Measurements from ENCODE around the gene PDZD8.

PDZD8 gene

GRCh38 chr10:117375360-117376178 is at the start of gene PDZD8:
PDZD8 (minus strand) TSS chr10:117375440; CDS start chr10:117375227, 213 bp downstream.
- Mint-ChIP-seq H3K4me1 (ENCODE audit: low read depth) (peaks cover 32% of the 10 kb centered on the region), H3K9me3 (no peaks in the 10 kb centered on the region), H3K36me3 (ENCODE audit: low read depth) (peaks cover 15% of the 10 kb centered on the region), H3K27ac (peak within 1 kb of the TSS; percentile 84), H3K4me3 (peak within 1 kb of the TSS; percentile 92), H3K27me3 (peaks cover 36% of the 10 kb centered on the region)

DNA sequence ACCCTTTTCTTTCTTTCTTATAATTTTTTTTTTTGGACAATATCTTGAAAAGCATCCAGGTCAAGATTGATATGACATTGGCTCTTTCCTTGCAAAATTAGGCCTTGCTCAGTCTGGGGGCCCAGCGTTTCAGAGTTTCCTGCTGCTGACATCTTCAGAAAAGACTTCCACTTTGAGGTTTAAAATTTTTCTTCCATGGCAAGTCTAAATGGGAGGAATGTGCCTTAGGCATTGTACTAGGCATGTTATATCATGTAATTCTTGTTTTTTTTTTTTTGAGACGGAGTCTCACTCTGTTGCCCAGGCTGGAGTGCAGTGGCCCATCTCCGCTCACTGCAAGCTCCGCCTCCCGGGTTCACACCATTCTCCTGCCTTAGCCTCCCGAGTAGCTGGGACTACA is 48.9 kb upstream of the PDZD8 start:
- Mint-ChIP-seq H3K4me3 (no peak overlapping the region), H3K9me3 (no peaks in the 10 kb centered on the region), H3K27me3 (peaks cover 4% of the 10 kb centered on the region), H3K27ac (no peak overlapping the region), H3K4me1 (ENCODE audit: low read depth) (no peaks in the 10 kb centered on the region), H3K36me3 (ENCODE audit: low read depth) (no peaks in the 10 kb centered on the region)

- Mint-ChIP-seq H3K4me1 (ENCODE audit: low read depth) (no peaks in the 10 kb centered on the region), H3K4me3 (no peak overlapping the region), H3K36me3 (ENCODE audit: low read depth) (no peaks in the 10 kb centered on the region), H3K27me3 (peaks cover 4% of the 10 kb centered on the region), H3K27ac (no peak overlapping the region), H3K9me3 (no peaks in the 10 kb centered on the region)
These were observed 46.7 kb upstream of the PDZD8 start for GRCh38 chr10:117421985-117422384.

DNA sequence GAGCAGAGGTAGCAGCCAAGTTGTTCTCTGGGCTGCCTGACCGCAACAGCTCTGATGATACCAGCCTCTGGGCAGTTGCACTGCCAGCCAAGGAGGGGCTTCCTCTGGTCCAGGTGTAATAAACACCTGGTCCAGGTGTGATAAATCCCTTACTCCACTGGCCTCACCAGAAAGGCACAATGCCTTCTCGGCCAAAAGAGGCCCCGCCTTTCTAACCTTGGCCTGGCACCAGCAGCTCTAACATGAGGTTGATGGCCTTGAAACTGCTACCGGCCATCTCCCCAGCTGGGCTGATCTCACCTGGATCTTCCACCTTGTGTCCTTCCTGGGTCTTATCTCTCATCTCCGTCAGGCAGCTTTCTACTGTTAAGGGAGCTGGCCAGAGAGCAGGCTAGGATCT is 45.5 kb upstream of the PDZD8 start:
- H3K4me3 Mint-ChIP-seq, result no peak overlapping the region

GRCh38 chr10:117419921-117420320 is 44.7 kb upstream of the PDZD8 start:
- no peaks in the 10 kb centered on the region for H3K36me3 Mint-ChIP-seq (ENCODE audit: low read depth)
- no peak overlapping the region for H3K27ac Mint-ChIP-seq
- H3K9me3 Mint-ChIP-seq, result no peaks in the 10 kb centered on the region
- peaks cover 4% of the 10 kb centered on the region for H3K27me3 Mint-ChIP-seq
- no peak overlapping the region for H3K4me3 Mint-ChIP-seq
- H3K4me1 Mint-ChIP-seq (ENCODE audit: low read depth), result no peaks in the 10 kb centered on the region

More for the DNA sequence above, 45.5 kb upstream of the PDZD8 start:
- no peaks in the 10 kb centered on the region for H3K4me1 Mint-ChIP-seq (ENCODE audit: low read depth)
- peaks cover 4% of the 10 kb centered on the region for H3K27me3 Mint-ChIP-seq
- H3K27ac Mint-ChIP-seq, result no peak overlapping the region
- H3K9me3 Mint-ChIP-seq, result no peaks in the 10 kb centered on the region
- H3K36me3 Mint-ChIP-seq (ENCODE audit: low read depth), result no peaks in the 10 kb centered on the region

- Mint-ChIP-seq H3K36me3 (ENCODE audit: low read depth) (no peaks in the 10 kb centered on the region), H3K9me3 (no peaks in the 10 kb centered on the region), H3K27me3 (peaks cover 4% of the 10 kb centered on the region)
These were observed 43.9 kb upstream of the PDZD8 start for GRCh38 chr10:117419159-117419558.

GRCh38 chr10:117418121-117418520 is 42.9 kb upstream of the PDZD8 start:
- H3K27ac Mint-ChIP-seq, result no peak overlapping the region
- peaks cover 10% of the 10 kb centered on the region for H3K27me3 Mint-ChIP-seq
- no peak overlapping the region for H3K4me3 Mint-ChIP-seq
- no peaks in the 10 kb centered on the region for H3K9me3 Mint-ChIP-seq
- no peaks in the 10 kb centered on the region for H3K36me3 Mint-ChIP-seq (ENCODE audit: low read depth)
- no peaks in the 10 kb centered on the region for H3K4me1 Mint-ChIP-seq (ENCODE audit: low read depth)

More at GRCh38 chr10:117419159-117419558, 43.9 kb upstream of the PDZD8 start:
- Mint-ChIP-seq H3K4me1 (ENCODE audit: low read depth) (no peaks in the 10 kb centered on the region), H3K27ac (no peak overlapping the region), H3K4me3 (no peak overlapping the region)

GRCh38 chr10:117417196-117417595 is 42.0 kb upstream of the PDZD8 start:
- no peaks in the 10 kb centered on the region for H3K9me3 Mint-ChIP-seq
- peaks cover 11% of the 10 kb centered on the region for H3K27me3 Mint-ChIP-seq
- no peak overlapping the region for H3K27ac Mint-ChIP-seq
- no peaks in the 10 kb centered on the region for H3K4me1 Mint-ChIP-seq (ENCODE audit: low read depth)
- H3K4me3 Mint-ChIP-seq, result no peak overlapping the region
- H3K36me3 Mint-ChIP-seq (ENCODE audit: low read depth), result no peaks in the 10 kb centered on the region

DNA sequence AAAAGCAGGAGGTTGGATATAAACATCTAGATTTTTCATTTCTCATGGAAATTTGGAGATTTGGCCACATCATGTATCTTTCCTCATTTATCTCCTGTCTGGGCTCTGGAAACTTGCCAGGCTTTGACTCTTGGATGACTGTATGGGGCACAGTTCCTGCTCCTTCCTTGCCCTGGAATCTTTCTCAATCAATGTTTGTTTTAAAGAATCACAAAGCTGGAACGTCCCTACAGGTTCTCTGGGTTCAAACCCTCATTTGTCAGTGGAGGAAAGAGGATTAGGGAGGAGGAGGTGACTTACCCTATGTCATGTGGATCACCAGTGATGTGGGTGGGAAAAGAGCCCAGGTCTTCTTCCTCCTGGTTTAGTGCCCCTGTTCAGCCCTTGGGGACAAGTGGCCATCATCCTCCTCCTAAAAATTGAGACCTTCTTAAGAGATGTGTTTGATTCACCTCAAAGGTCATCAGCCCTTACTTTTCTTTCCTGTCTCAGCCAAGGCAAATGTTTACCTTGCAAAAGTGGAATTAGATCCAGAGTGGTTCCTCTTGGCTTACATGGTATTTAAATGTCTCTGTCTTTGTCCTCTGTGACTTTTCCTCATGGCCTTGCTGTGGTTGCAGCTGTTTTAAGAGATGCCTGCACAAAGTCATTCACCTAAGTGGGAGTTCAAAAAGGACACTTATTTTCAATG is 38.8 kb upstream of the PDZD8 start:
- no peaks in the 10 kb centered on the region for H3K9me3 Mint-ChIP-seq
- H3K4me1 Mint-ChIP-seq (ENCODE audit: low read depth), result no peaks in the 10 kb centered on the region
- H3K36me3 Mint-ChIP-seq (ENCODE audit: low read depth), result no peaks in the 10 kb centered on the region
- H3K27me3 Mint-ChIP-seq, result peaks cover 15% of the 10 kb centered on the region
- no peak overlapping the region for H3K27ac Mint-ChIP-seq
- no peak overlapping the region for H3K4me3 Mint-ChIP-seq

DNA sequence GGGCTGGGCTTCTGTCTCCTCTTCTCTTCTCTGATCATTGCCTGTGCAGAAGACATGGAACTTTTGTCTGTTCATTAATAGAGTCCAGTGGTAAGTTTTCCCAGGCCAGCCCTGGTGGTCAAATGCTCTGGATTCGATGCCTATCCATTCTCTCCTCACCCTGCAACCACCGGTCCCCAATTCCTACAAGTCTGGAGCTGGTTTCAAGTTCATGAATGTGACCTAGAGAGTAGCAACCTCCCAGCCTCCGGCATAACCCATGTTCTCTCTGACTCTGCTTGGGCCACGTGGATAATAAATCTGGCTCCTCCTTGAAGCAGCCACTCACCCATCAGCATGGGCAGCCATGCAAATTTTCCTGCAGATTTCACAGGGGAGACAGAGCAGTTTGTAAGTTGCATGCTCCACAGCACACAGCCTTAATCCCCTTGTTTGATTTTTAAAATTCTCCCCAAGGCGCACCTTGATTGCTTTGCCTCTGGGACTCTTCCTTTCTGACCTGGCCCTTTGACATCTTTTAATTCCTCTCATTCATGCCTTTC is 37.3 kb upstream of the PDZD8 start:
- H3K4me1 Mint-ChIP-seq (ENCODE audit: low read depth), result no peaks in the 10 kb centered on the region
- H3K27ac Mint-ChIP-seq, result no peak overlapping the region
- no peak overlapping the region for H3K4me3 Mint-ChIP-seq
- H3K9me3 Mint-ChIP-seq, result no peaks in the 10 kb centered on the region
- peaks cover 15% of the 10 kb centered on the region for H3K27me3 Mint-ChIP-seq
- H3K36me3 Mint-ChIP-seq (ENCODE audit: low read depth), result no peaks in the 10 kb centered on the region

DNA sequence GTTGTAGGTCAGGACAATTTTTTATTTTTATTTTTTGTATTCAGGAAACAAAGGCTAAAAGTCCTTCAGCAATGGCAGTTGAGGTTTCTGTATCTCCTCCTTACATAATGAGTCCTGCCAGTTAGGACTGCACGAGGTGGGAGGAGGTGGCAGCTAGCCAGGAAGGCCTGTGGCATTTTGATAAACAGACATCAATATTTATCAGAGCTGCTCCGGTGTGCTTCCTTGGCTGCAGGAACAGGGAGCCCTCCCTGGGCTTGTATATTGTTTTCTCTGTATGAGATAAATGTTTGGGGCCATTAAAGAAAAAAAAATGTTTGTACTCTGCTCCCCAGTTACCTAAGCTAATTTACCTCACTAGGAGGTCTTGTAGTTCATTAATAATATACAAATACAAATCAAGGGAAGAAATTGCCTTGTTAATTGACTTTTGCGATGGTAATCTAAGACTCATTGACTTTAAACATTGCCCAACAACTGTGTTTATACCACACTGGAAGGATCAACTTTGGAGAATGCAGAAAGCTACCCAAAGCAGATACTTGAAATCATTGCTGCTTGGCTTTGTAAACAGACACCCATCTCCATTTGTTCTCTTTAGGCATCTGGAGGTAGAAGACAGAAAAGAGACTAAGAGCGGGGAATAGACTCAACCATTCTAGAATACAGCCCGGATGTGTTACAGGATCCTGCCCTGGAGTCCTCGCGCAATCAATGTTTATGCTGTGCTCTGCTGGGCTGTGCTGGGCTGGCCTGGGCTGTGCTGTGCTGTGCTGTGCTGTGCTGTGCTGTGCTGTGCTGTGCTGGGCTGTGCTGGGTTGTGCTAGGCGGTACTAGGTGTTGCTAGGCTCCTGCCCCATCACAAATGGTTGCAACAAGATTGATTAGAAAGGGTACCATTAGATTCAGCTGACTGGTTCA is 36.5 kb upstream of the PDZD8 start:
- Mint-ChIP-seq H3K4me1 (ENCODE audit: low read depth) (no peaks in the 10 kb centered on the region), H3K27ac (no peak overlapping the region), H3K9me3 (no peaks in the 10 kb centered on the region), H3K36me3 (ENCODE audit: low read depth) (no peaks in the 10 kb centered on the region), H3K27me3 (peaks cover 15% of the 10 kb centered on the region), H3K4me3 (no peak overlapping the region)

DNA sequence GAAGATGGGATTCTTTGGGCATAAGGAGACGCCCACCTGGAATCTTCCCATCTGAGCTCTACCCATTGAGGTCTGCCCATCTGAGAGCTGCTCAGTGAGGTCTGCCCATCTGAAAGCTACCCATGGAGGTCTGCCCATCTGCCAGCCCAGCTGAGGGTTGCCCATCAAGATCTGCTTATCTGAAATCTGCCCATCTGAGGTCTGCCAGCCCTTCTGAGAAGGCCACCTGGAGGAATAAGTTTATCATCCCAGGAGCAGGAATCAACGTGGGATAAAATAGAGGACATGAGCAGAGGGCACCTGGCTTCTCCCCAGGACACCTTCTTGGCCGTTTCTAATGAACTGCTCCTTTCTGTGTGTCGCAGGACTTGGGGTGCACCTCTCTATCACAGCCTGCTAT is 35.3 kb upstream of the PDZD8 start:
- H3K4me3 Mint-ChIP-seq, result no peak overlapping the region
- H3K27me3 Mint-ChIP-seq, result peaks cover 15% of the 10 kb centered on the region
- H3K36me3 Mint-ChIP-seq (ENCODE audit: low read depth), result no peaks in the 10 kb centered on the region
- no peaks in the 10 kb centered on the region for H3K9me3 Mint-ChIP-seq
- no peaks in the 10 kb centered on the region for H3K4me1 Mint-ChIP-seq (ENCODE audit: low read depth)
- H3K27ac Mint-ChIP-seq, result no peak overlapping the region

DNA sequence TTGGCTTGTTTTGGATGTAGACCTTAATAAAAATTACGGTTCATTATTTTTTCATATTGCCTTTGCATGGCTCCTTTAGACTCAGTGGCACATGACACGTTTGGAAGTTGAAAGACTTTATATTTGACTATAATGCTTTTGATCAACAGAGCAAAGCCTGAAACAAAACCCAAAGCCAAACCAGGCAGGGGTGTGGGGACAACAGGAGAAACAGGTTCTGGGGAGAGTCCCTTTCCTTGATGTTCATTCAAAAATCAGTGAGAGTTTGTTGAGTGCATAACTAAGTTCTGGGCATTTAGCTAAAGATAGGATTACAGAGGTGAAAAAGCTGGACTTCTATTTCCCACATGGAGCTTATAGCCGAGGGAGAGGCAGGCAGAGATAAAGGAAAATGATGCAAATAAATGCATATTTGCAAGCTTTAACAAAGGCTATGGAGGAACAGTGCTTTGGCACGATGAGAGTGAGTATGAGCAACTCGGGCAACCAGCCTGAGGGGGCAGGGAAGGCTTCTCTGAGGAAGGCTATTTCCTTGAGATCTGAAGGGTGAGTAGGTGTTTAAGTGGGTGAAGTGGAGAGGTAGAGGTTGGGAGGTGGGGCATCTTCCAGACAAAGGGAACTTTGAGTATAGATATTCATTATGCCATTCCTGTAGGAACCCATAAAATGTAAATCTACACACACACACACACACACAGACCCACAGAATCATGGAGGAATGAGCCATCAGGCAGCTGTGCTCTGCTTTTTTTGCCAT is 34.5 kb upstream of the PDZD8 start:
- Mint-ChIP-seq H3K36me3 (ENCODE audit: low read depth) (no peaks in the 10 kb centered on the region), H3K4me3 (no peak overlapping the region), H3K27ac (no peak overlapping the region), H3K27me3 (peaks cover 15% of the 10 kb centered on the region), H3K4me1 (ENCODE audit: low read depth) (no peaks in the 10 kb centered on the region), H3K9me3 (no peaks in the 10 kb centered on the region)

All from stimulated activated naive CD8-positive, alpha-beta T cell treated with anti-CD3 and anti-CD28 coated beads, Interleukin-15, Interleukin-2, amounts not matched to agents 100 ng/mL and 50 ng/mL, for 24 hours (primary cell).